Measurements from ENCODE around the gene LRCH1. TPM values are rescaled to one million over a fixed set of nuclear protein-coding genes. Genes with fewer than 3 reads are reported as not detected.

Gene LRCH1
- total and polyA plus RNA-seq, 2 of the 4 experiments (the other 2 are of a cell fraction): 7.0 to 8.8 TPM

DNA sequence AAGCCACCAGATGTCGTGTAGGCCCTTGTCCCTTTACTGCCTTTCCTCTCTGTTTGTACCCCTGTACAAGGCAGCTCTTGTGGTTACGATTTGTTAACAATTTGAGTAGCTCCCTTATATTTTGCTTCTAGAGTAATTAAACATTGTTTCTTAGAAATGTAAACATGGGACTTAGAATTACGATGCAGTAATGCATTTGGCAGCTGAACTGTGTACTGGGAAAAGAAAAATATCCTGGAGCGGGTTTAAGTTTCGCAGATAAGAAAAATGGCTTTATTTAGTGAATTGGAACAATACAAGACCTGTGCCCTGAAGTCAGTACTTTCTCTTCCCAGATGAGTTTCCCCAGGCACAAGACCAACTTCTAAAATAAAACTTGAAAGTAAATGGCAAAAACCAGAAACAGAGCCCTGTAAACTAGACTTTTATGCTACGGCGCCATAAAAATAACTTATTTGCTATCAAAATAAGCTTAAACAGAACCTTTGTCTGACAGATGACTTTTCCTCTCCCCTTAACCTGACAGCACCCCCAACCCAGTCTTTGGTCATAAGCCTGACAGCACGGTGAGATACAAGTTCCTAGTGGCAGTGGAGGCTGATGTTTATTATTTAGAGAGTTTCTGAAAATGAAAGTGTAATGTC lies 63.0 kb downstream of the LRCH1 start:
- Histone ChIP-seq H2BK15ac (ENCODE audit: low read depth, low read length) (no peak overlapping the region), H3K9me1 (ENCODE audit: insufficient read depth, low read length) (peaks cover 25% of the 10 kb centered on the region), H2AK9ac (replicated peaks; ENCODE audit: low read depth, low read length, poor library complexity) (no peak overlapping the region), H2BK120ac (ENCODE audit: low read depth, low read length) (peak overlapping the region; percentile 74; the same call in 1 of the 2 replicates), H3K27me3 (ENCODE audit: control insufficient read depth, insufficient read depth, low read length) (no peaks in the 10 kb centered on the region), H3K4me1 (ENCODE audit: control insufficient read depth, insufficient read depth, low read length) (peaks cover 18% of the 10 kb centered on the region), H2AFZ (replicated peaks; ENCODE audit: low read length, poor library complexity) (no peak overlapping the region), H3K4me3 (ENCODE audit: insufficient read depth, low read depth, low read length) (peak overlapping the region; percentile 36; the same call in 1 of the 2 replicates), H4K8ac (ENCODE audit: low read depth in 2 of 2, low read length in 2 of 2) (peak overlapping the region in 1 of 2 experiments; percentile 44; a peak in 2 of 4 replicates), H3K56ac (ENCODE audit: extremely low read depth, insufficient read depth, low read length) (no peak overlapping the region), H2BK20ac (ENCODE audit: low read depth, low read length) (peak overlapping the region; percentile 76; the same call in 1 of the 2 replicates), H4K20me1 (ENCODE audit: insufficient read depth, low read length) (peaks cover 27% of the 10 kb centered on the region), H3K9me3 (ENCODE audit: control insufficient read depth, insufficient read depth, low read length) (no peaks in the 10 kb centered on the region), H2AK5ac (ENCODE audit: low read depth, low read length) (peak overlapping the region; percentile 83; the same call in 1 of the 2 replicates), H3K23ac (ENCODE audit: low read depth, low read length) (peak overlapping the region; percentile 57; the same call in 1 of the 2 replicates), H4K91ac (ENCODE audit: insufficient read depth, low read depth, low read length) (peak overlapping the region; percentile 37; the same call in 1 of the 2 replicates), H3K27ac (ENCODE audit: insufficient read depth, low read length) (peak overlapping the region; percentile 87; the same call in 1 of the 2 replicates), H3K9ac (ENCODE audit: low read depth, low read length) (peak overlapping the region; percentile 54; the same call in 1 of the 2 replicates), H4K5ac (ENCODE audit: low read depth, low read length) (peak overlapping the region; percentile 58), H3K18ac (ENCODE audit: low read depth, low read length) (peak overlapping the region; percentile 93), H3K4ac (ENCODE audit: low read depth, low read length) (peak overlapping the region; percentile 83), H3K36me3 (ENCODE audit: control insufficient read depth, insufficient read depth, low read length) (no peaks in the 10 kb centered on the region), H3K14ac (replicated peaks; ENCODE audit: low read depth, low read length) (peak overlapping the region; percentile 84), H2BK5ac (ENCODE audit: low read depth, low read length, poor library complexity, severe bottlenecking) (peak overlapping the region; percentile 77), H3K79me1 (ENCODE audit: low read depth in 1 of 2, low read length in 2 of 2) (peaks cover 23 to 65% of the 10 kb centered on the region in 2 experiments), H3K4me2 (ENCODE audit: low read depth, low read length) (peak overlapping the region; percentile 99)
- ATAC-seq (ENCODE audit: low read depth): peak; percentile 57
- dilution Hi-C loops (cut with HindIII; ENCODE audit: low sequenced_read_pairs, unreplicated experiment) (no loop called here), in situ Hi-C loops (cut with MboI; ENCODE audit: low sequenced_read_pairs) (no loop called here), intact Hi-C loops (cut with micrococcal nuclease) (loop anchor here (5.0 kb wide), 3 partner anchors 51 to 124 kb away; no protein-coding TSS in a partner anchor)
- WGBS, 2 experiments (ENCODE audit: extremely low coverage in 2 of 2, insufficient read length in 1 of 2): no CpG with 5 or more reads among the region's 8 CpGs
- DNase-seq: peak; percentile 68
- POLR2A ChIA-PET (ENCODE audit: unreplicated experiment): no interaction called here
- CTCF ChIA-PET: interaction anchor here (1.4 kb wide), 1 partner anchor 64 kb away, joined by 5 read pairs; no protein-coding TSS in a partner anchor
- BruUV-seq (replicated peaks): no TSS peak
- no peak for TF ChIP-seq CHD1 (IDR thresholded peaks at IDR 0.05; ENCODE audit: low read depth, low read length)
- no peak for TF ChIP-seq RAD21 (IDR thresholded peaks at IDR 0.05; ENCODE audit: low read length)
- TF ChIP-seq, protein P1, sequence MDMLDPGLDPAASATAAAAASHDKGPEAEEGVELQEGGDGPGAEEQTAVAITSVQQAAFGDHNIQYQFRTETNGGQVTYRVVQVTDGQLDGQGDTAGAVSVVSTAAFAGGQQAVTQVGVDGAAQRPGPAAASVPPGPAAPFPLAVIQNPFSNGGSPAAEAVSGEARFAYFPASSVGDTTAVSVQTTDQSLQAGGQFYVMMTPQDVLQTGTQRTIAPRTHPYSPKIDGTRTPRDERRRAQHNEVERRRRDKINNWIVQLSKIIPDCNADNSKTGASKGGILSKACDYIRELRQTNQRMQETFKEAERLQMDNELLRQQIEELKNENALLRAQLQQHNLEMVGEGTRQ (IDR thresholded peaks at IDR 0.05; ENCODE audit: low read depth, low read length): no peak
- no peak for TF ChIP-seq MAZ (IDR thresholded peaks at IDR 0.05; ENCODE audit: borderline replicate concordance, low read depth, low read length)
- TF ChIP-seq RFX5 (IDR thresholded peaks at IDR 0.05; ENCODE audit: low read depth, low read length): no peak
- no peak for TF ChIP-seq BHLHE40 (IDR thresholded peaks at IDR 0.05; ENCODE audit: low read depth, low read length)
- TF ChIP-seq SMC3 (IDR thresholded peaks at IDR 0.05; ENCODE audit: low read depth, low read length): no peak
- TF ChIP-seq, protein P2, sequence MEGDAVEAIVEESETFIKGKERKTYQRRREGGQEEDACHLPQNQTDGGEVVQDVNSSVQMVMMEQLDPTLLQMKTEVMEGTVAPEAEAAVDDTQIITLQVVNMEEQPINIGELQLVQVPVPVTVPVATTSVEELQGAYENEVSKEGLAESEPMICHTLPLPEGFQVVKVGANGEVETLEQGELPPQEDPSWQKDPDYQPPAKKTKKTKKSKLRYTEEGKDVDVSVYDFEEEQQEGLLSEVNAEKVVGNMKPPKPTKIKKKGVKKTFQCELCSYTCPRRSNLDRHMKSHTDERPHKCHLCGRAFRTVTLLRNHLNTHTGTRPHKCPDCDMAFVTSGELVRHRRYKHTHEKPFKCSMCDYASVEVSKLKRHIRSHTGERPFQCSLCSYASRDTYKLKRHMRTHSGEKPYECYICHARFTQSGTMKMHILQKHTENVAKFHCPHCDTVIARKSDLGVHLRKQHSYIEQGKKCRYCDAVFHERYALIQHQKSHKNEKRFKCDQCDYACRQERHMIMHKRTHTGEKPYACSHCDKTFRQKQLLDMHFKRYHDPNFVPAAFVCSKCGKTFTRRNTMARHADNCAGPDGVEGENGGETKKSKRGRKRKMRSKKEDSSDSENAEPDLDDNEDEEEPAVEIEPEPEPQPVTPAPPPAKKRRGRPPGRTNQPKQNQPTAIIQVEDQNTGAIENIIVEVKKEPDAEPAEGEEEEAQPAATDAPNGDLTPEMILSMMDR (conservative IDR thresholded peaks at IDR 0.05; ENCODE audit: low read depth, low read length): no peak
- no peak for TF ChIP-seq NFE2L2 (IDR thresholded peaks at IDR 0.05; ENCODE audit: low read depth, low read length)
- TF ChIP-seq MXI1 (IDR thresholded peaks at IDR 0.05; ENCODE audit: borderline replicate concordance, low read depth, low read length): no peak
- no peak for TF ChIP-seq RCOR1 (IDR thresholded peaks at IDR 0.05; ENCODE audit: insufficient replicate concordance, low read length)
